HFF-Myc (cell line): Measurements from ENCODE around the gene WDR49.

Experiments used
- DNase-seq: peaks from one replicate; pipeline ENCODE4 v3.0.0-alpha.2; 2011; ENCODE audit warnings: low read depth; ENCODE audit errors: extremely low read depth
- H3K4me3 ChIP-seq: replicated peaks from 2 replicates; pipeline ENCODE4 v1.5.1; 2011; ENCODE audit warnings: low read depth, mild to moderate bottlenecking, control low read depth, low read length
- CTCF ChIP-seq: IDR thresholded peaks from 2 replicates; pipeline ENCODE4 v1.5.1; 2012; ENCODE audit warnings: mild to moderate bottlenecking, low read depth, low read length, control low read depth; ENCODE audit errors: missing control alignments

The WDR49 gene

DNA sequence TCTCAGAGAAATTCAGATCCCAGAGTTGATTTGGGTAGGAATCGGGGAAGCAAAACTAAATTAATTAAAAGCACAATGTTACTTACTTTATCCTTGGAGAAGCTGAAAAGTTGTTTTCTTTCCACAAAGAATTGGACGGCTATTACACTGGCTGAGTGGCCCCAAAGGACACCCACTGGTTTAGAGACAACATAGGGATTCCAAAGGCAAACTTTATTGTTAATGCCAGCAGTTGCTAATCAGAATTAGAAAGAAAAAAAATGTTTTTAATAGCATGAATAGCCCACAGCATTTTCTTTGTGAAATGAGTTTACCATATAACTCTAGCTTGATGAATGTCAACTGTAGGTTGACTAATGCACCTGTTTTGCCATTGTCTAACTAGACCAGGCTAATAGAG lies 51.7 kb downstream of the WDR49 start:
- TF ChIP-seq CTCF: no peak
- no peak for DNase-seq
- no peak overlapping the region for H3K4me3 ChIP-seq

DNA sequence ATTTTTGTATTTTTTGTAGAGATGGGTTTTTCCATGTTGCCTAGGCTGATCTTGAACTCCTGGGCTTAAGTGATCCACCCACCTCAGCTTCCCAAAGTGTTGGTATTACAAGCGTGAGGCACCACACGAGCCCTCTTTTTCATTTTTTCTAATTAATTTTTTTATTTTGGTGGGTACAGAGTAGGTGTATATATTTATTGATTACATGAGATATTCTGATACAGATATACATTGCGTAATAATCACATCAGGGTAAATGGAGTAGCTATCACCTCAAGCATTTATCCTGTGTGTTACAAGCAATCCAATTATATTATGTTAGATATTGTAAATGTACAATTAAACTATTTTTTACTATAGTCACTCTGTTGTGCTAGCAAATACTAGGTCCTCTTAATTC lies 66.1 kb downstream of the WDR49 start:
- no peak overlapping the region for H3K4me3 ChIP-seq
- TF ChIP-seq CTCF: no peak

DNA sequence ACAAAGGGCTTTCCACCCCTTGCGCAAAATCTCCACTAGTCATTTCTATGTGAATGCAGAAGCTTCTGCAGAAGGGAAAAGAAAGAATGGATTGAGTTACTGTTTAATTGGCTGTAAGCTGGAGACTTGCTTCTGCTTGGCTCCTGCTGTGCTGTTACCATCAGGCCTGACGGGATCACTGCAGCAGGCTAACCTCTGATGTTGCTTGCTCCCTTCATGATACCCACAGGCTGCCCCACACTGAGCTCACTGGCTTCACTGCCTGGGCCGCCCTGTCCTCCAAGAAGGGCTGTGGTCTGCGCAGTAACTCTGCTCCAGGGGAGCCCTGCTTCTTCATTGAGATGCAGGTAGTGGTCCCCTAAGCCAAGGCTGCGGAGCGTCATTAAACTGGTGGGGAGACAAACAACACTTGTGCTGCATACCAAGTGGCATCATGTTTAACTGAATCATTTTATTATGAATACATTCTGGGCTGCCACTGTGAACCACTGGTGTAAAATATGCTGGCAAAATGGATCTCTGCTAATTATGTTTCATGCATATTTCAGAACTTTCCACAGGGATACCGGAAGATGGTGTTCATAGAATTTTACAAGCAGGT lies 78.6 kb downstream of the WDR49 start:
- H3K4me3 ChIP-seq: no peak overlapping the region
- DNase-seq: no peak
- TF ChIP-seq CTCF: no peak

More for the DNA sequence above, 66.1 kb downstream of the WDR49 start:
- no peak for DNase-seq

- no peak overlapping the region for H3K4me3 ChIP-seq
- DNase-seq: no peak
- TF ChIP-seq CTCF: no peak
These were observed 80.8 kb downstream of the WDR49 start for GRCh38 chr3:167572991-167573390.

DNA sequence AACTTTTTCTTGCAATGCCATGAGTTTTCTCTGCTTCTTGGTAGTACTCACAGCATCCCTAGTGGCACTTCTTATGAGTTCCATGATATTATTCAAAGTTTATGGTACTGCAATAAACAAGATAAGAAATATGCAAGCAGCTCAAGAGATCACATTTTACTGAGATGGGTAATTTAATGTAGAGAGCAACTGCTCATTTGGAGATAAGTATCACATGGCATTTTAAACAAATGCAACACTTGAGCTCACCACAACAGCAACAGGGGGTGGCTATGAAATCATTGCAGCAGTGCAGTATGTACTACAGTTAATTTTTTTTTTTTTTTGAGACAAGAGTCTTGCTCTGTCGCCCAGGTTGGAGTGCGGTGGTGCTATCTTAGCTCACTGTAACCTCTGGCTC lies 85.1 kb downstream of the WDR49 start:
- no peak for DNase-seq

GRCh38 chr3:167565489-167565888 lies 88.3 kb downstream of the WDR49 start:
- TF ChIP-seq CTCF: no peak
- H3K4me3 ChIP-seq: no peak overlapping the region
- DNase-seq: no peak

More for the DNA sequence above, 85.1 kb downstream of the WDR49 start:
- TF ChIP-seq CTCF: no peak
- H3K4me3 ChIP-seq: no peak overlapping the region

- no peak for DNase-seq
- TF ChIP-seq CTCF: no peak
- H3K4me3 ChIP-seq: no peak overlapping the region
These were observed 89.1 kb downstream of the WDR49 start for GRCh38 chr3:167564612-167565011.
